OCI-LY1 (cell line): ENCODE data around the gene FSD1L.

Experiments
- H2AFZ ChIP-seq: fragments of 200-600 bp; sonication (generic), shearing (Covaris generic); 2 replicates; pipeline ENCODE4 v1.6.0; 2014; ENCODE audit warnings: antibody characterized with exemption, mild to moderate bottlenecking, low read length
- H3F3A ChIP-seq: fragments of 200-600 bp; sonication (generic), shearing (Covaris generic); 2 replicates; pipeline ENCODE4 v1.6.0; 2014; ENCODE audit warnings: mild to moderate bottlenecking, antibody characterized with exemption, low read length, moderate library complexity; ENCODE audit not compliant: insufficient read depth
- H3K27ac ChIP-seq: fragments of 200-600 bp; sonication (generic); 2 replicates; pipeline ENCODE4 v1.5.1; 2014; ENCODE audit warnings: low read length, mixed run types, mild to moderate bottlenecking, low read depth; ENCODE audit not compliant: poor library complexity, severe bottlenecking
- H3K27me3 ChIP-seq: fragments of 200-600 bp; sonication (generic); 2 replicates; pipeline ENCODE4 v1.6.0; 2014; ENCODE audit warnings: antibody characterized with exemption, mild to moderate bottlenecking, low read length, moderate library complexity; ENCODE audit not compliant: insufficient read depth
- H3K36me3 ChIP-seq: fragments of 200-600 bp; sonication (generic); 2 replicates; pipeline ENCODE4 v1.6.1; 2014; ENCODE audit warnings: mild to moderate bottlenecking, antibody characterized with exemption, low read length, moderate library complexity, mixed read lengths; ENCODE audit not compliant: insufficient read depth
- H3K4me1 ChIP-seq: fragments of 200-600 bp; sonication (generic); 2 replicates; pipeline ENCODE4 v1.5.1; 2014; ENCODE audit warnings: mild to moderate bottlenecking, low read length, moderate library complexity; ENCODE audit not compliant: insufficient read depth, severe bottlenecking
- H3K4me2 ChIP-seq: fragments of 200-600 bp; sonication (generic), shearing (Covaris generic); 2 replicates; pipeline ENCODE4 v1.6.1; 2014; ENCODE audit warnings: low read length
- H3K4me3 ChIP-seq: fragments of 200-600 bp; sonication (generic); 2 replicates; pipeline ENCODE4 v1.5.1; 2014; ENCODE audit warnings: low read length, low read depth, mild to moderate bottlenecking, mixed read lengths; ENCODE audit not compliant: poor library complexity, severe bottlenecking
- H3K79me2 ChIP-seq: fragments of 200-600 bp; shearing (Covaris generic); 2 replicates; pipeline ENCODE4 v1.6.1; 2016; ENCODE audit warnings: mixed run types, low read length, mixed read lengths; ENCODE audit not compliant: insufficient read depth
- H3K9ac ChIP-seq: fragments of 200-600 bp; sonication (generic), shearing (Covaris generic); 2 replicates; pipeline ENCODE4 v1.6.1; 2014; ENCODE audit warnings: mild to moderate bottlenecking, low read length, mixed read lengths
- H3K9me2 ChIP-seq: fragments of 200-600 bp; sonication (generic), shearing (Covaris generic); 2 replicates; pipeline ENCODE4 v1.6.1; 2014; ENCODE audit warnings: low read depth, mild to moderate bottlenecking, low read length, mixed read lengths
- H3K9me3 ChIP-seq: fragments of 200-600 bp; shearing (Covaris generic); 2 replicates; pipeline ENCODE4 v1.6.1; 2014; ENCODE audit warnings: low read length, mixed read lengths
- H4K20me1 ChIP-seq: fragments of 200-600 bp; sonication (generic), shearing (Covaris generic); 2 replicates; pipeline ENCODE4 v1.6.0; 2016; ENCODE audit warnings: mild to moderate bottlenecking, low read length; ENCODE audit not compliant: insufficient read depth
- EZH2 ChIP-seq: fragments of 200-600 bp; sonication (generic), shearing (Covaris generic); IDR thresholded peaks from 2 replicates; pipeline ENCODE4 v1.8.0; 2017; ENCODE audit warnings: borderline replicate concordance, mixed run types, mild to moderate bottlenecking, antibody characterized with exemption, low read length, moderate library complexity, mixed read lengths
- TF ChIP-seq, protein P1 (sequence below): fragments of 200-600 bp; sonication (generic), shearing (Covaris generic); IDR thresholded peaks from 2 replicates; pipeline ENCODE4 v1.5.1; 2017; ENCODE audit warnings: mild to moderate bottlenecking, antibody characterized with exemption, low read length, moderate library complexity, mixed read lengths

FSD1L gene

DNA sequence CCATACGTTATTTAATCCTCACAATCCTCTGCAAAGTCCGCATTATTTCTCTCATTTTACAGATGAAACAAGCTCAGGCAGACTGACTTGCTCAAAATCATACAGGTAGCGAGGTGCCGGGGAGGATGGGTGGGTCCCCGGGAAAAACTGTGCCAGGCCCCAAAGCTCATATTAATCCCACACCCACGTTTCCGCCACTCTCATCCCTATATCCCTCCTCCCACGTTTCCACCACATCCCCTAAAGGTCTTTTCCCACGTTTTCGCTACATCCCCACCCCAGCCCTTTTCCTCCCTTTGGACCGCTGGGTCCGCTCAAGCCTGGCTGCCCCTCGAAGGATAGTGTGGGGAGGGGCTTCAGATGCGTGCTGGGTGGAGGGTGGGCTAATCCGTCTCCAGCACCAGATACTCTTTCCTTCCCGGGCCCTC is 434 bp upstream of the FSD1L start:
- H3K36me3 ChIP-seq = no peaks in the 10 kb centered on the region
- H3K9me2 ChIP-seq = no peaks in the 10 kb centered on the region
- H3K27me3 ChIP-seq = no peaks in the 10 kb centered on the region
- TF ChIP-seq, protein P1, sequence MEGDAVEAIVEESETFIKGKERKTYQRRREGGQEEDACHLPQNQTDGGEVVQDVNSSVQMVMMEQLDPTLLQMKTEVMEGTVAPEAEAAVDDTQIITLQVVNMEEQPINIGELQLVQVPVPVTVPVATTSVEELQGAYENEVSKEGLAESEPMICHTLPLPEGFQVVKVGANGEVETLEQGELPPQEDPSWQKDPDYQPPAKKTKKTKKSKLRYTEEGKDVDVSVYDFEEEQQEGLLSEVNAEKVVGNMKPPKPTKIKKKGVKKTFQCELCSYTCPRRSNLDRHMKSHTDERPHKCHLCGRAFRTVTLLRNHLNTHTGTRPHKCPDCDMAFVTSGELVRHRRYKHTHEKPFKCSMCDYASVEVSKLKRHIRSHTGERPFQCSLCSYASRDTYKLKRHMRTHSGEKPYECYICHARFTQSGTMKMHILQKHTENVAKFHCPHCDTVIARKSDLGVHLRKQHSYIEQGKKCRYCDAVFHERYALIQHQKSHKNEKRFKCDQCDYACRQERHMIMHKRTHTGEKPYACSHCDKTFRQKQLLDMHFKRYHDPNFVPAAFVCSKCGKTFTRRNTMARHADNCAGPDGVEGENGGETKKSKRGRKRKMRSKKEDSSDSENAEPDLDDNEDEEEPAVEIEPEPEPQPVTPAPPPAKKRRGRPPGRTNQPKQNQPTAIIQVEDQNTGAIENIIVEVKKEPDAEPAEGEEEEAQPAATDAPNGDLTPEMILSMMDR = no peak
- no peak for TF ChIP-seq EZH2
- H3K9ac ChIP-seq = peak overlapping the region; percentile 76
- H3K4me3 ChIP-seq = peak overlapping the region; percentile 75
- peak overlapping the region; percentile 96 for H2AFZ ChIP-seq
- H3K4me1 ChIP-seq = peaks cover 25% of the 10 kb centered on the region
- no peaks in the 10 kb centered on the region for H3K79me2 ChIP-seq
- H3F3A ChIP-seq = no peaks in the 10 kb centered on the region; the same call in 1 of the 2 replicates
- peak overlapping the region; percentile 87 for H3K4me2 ChIP-seq
- no peaks in the 10 kb centered on the region for H3K9me3 ChIP-seq
- no peaks in the 10 kb centered on the region for H4K20me1 ChIP-seq
- H3K27ac ChIP-seq = no peak overlapping the region

DNA sequence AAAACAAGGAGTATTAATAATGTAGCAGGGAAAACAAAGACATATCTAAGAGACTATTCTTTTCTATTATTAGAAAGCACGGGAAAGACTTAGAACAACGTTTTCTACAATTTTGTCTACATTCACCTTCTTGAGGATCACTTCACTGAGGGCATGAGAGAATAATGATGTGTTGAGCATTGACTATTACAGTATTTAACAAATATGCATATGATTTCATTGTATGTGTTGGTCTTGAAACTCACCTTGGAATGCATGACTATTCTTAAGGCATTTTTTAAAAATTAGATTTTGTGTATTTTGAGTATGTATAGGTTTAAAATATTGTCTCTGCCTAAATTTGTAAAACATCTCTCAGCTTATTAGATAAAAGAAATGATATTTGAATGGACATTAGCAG is 1.2 kb downstream of the FSD1L start:
- no peak overlapping the region for H2AFZ ChIP-seq

DNA sequence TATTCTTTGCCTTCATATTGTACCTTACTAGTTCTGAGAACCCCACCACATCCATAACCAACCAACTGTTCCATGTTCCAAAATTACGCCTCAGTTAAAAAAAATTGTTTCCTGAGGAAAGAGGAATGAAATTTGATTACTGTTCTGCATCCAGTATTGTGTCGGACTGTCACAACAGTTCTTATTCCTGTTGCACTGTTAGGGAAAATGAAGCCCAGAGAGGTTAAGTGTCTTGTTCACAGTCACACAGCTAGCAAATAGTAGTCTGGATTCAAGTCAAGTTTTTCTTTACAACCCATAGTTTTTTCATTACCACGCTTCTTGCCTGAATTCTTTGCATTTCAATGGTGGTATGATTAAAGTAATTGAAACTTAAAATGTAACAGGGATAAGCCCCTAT is 4.4 kb downstream of the FSD1L start:
- H3K79me2 ChIP-seq = no peaks in the 10 kb centered on the region
- no peak overlapping the region for H3K4me2 ChIP-seq

More for the DNA sequence above, 1.2 kb downstream of the FSD1L start:
- H3K27me3 ChIP-seq = no peaks in the 10 kb centered on the region
- H3K9me3 ChIP-seq = no peaks in the 10 kb centered on the region
- peak overlapping the region; percentile 87 for H3K4me2 ChIP-seq
- H3F3A ChIP-seq = no peaks in the 10 kb centered on the region; the same call in 1 of the 2 replicates
- no peaks in the 10 kb centered on the region for H3K9me2 ChIP-seq
- H4K20me1 ChIP-seq = no peaks in the 10 kb centered on the region
- peak overlapping the region; percentile 76 for H3K9ac ChIP-seq
- H3K27ac ChIP-seq = no peak overlapping the region
- H3K79me2 ChIP-seq = no peaks in the 10 kb centered on the region
- peaks cover 25% of the 10 kb centered on the region for H3K4me1 ChIP-seq
- peak overlapping the region; percentile 75 for H3K4me3 ChIP-seq
- no peak for TF ChIP-seq EZH2
- TF ChIP-seq, protein P1 = no peak
- H3K36me3 ChIP-seq = no peaks in the 10 kb centered on the region

More for the DNA sequence above, 4.4 kb downstream of the FSD1L start:
- TF ChIP-seq EZH2 = no peak
- TF ChIP-seq, protein P1 = no peak
- Histone ChIP-seq H3K9me3 (no peaks in the 10 kb centered on the region), H3K36me3 (no peaks in the 10 kb centered on the region), H2AFZ (no peak overlapping the region), H3K4me1 (peaks cover 23% of the 10 kb centered on the region), H3K9ac (no peak overlapping the region), H3K27me3 (no peaks in the 10 kb centered on the region), H3K9me2 (no peaks in the 10 kb centered on the region), H4K20me1 (no peaks in the 10 kb centered on the region), H3F3A (no peaks in the 10 kb centered on the region; the same call in 1 of the 2 replicates), H3K27ac (no peak overlapping the region), H3K4me3 (no peak overlapping the region)
